ENCODE results near the gene SSBP3.
A peak's percentile ranks its signal among the peaks of the same experiment; 100 is the strongest.

SSBP3 gene

GRCh38 chr1:54266908-54267307, 139.3 kb downstream of the SSBP3 start:
- no peak for DNase-seq (ENCODE audit: low spot score)

DNA sequence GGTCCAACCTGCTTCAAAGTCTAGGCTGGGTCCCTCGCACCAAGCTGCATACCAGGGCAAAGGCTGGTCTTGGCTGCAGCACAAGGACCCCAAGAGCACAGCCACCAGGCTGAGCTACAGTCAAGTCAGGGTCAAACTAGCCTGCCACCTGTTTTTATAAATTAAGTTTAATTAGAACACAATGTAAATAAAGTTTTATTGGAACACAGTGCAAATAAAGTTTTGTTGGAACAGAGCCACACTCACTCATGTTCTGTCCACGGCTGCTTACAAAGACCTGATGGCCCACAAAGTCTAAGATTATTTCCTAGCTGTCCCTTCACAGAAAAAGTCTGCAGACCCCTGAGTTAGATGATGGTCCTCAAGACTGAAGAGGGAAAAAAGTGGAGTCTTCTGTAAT, 140.0 kb downstream of the SSBP3 start:
- no peak for DNase-seq (ENCODE audit: low spot score)

- no peak for DNase-seq (ENCODE audit: low spot score)
Measured at GRCh38 chr1:54265659-54266058, 140.5 kb downstream of the SSBP3 start.

DNA sequence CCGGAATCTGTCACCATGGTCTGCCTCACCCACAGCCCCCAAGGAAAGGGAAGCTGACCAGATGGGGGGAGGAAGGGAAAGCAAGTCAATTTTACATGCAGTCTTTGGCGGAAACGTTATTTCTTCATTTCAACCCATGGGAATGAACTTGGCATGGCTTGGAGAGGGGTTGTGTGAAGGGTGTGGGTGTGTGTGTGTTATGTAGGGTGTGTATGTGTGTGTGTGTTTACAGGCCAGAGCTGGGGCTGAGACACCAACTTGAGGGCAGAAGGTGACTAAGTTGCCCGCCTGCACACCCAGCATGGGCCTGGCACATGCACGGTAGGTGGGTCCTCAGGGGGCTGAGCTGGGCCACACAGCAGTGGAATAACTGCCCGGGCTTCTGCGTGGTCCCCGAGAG, 141.1 kb downstream of the SSBP3 start:
- no peak for DNase-seq (ENCODE audit: low spot score)

- DNase-seq (ENCODE audit: low spot score), result no peak
Measured at GRCh38 chr1:54263601-54264226, 142.5 kb downstream of the SSBP3 start.

DNA sequence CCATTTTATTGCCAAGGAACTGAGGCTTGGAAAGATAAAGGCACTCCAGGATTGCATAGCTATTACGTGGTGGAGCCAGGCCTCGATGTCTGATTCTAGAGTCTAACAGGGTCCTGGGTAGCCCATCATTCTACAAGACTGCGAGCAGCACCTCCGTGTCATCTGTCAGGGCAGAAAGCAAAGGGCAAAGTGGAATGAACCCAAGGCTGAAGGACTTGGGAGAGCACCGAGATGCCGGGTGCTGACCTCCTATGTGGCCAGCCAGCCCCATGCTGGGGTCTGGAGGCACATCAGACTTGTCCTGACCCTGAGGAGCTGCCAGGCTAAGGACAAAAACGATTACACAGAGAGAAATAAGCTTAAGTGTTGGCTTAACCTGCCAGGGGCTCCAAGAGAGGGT, 143.9 kb downstream of the SSBP3 start:
- DNase-seq (ENCODE audit: low spot score), result no peak

GRCh38 chr1:54260810-54261209, 145.4 kb downstream of the SSBP3 start:
- no peak for DNase-seq (ENCODE audit: low spot score)

DNA sequence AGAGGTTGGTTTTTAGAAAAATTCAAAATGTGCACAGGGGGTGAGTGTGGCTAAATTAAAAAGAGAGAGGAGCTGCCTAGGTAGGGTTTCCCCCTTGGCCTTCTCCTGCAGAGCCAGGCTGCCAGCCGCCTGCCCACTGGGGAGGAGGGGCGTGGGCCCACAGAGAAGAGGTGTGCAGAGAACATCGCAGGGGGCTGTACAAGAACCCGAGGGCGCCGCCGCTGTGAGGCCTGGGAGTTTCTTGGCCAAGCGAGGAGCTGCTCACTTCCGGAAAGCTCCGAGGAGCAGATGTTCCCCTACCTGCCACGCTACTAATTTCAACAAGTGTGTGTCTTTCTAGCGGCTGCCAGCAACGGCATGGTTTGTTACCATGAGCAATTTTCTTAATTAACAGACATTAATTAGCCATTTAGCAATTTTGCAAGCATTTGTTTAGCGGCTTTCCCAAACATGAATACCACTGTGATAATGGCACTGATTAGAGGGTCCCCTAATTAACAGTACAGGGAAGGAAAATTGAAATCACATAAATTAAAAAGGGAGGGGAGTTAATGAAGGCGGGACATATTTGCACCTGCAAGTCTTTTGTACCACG, 146.6 kb downstream of the SSBP3 start:
- no peak for DNase-seq (ENCODE audit: low spot score)

DNA sequence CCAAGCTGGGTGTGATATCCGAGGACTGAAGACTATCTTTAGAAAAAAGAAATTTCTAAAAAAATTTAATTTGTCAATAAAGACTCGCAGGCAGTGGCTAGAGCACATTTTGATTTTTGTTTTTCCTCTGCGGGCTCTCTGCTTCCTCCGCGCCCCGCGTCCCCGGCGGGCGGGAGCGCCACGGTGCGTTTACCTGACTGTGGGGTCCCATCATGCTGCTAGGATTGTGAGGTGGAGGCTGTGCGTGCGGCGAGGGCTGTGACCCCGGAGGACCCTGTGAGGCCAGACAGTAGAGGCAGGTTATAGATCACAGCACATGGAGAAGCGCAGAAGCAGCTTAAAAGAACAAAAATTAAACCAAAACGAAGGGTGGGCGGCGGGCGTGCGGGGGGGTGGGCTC, 148.3 kb downstream of the SSBP3 start:
- DNase-seq (ENCODE audit: low spot score), result no peak

- DNase-seq (ENCODE audit: low spot score), result no peak
Measured at GRCh38 chr1:54257346-54257620, 148.9 kb downstream of the SSBP3 start.

GRCh38 chr1:54256522-54257345, 149.5 kb downstream of the SSBP3 start:
- DNase-seq (ENCODE audit: low spot score), result no peak

DNA sequence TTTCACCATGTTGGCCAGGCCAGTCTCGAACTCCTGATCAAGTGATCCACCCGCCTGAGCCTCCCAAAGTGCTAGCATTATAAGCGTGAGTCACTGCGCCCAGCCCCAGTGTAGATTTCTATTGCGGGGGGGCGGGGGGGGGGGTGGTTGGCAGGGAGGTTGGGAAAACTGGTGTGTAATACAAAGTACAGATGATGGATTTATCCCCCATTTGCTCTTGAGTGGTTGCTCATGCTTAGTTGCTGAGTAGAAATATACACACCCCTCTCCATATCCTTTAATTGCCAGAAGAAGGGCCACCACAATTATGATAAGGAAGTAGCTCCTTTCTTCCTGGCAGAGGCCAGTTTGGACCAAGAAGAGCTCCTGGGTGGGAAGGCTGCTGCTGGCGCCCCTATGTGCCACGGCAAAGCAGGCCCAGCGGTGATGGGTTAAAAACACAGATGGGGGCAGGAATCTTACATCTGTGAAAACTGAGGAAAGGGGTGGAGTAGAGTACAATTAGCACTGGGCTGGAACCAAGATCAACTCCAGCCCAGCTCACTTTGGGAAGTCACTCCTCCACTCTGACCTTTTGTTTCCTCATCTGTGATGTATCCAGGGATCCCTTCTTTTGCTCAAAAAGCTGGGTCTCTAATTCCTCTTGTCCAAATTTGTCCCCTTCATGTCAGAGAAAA, 151.0 kb downstream of the SSBP3 start:
- DNase-seq (ENCODE audit: low spot score), result peak; percentile 56

DNA sequence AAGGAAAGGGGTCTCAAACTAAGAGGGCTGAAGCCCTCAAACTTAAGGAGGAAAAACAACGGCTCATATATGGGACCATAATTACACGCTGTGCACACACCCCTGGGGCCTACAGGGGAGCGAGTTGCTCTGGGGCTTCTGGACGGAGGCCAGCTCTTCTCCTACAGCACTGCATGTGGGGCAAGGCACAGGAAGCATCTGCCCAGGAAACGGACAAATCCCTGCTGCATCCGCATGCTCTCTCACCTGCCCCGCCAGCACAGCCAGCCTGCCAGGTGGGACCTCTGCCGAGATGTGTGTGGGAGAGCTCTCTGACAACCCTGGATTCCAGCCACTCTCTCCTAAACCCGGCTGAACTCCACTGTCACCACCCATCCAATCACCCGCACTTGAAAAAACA, 152.1 kb downstream of the SSBP3 start:
- no peak for DNase-seq (ENCODE audit: low spot score)

DNA sequence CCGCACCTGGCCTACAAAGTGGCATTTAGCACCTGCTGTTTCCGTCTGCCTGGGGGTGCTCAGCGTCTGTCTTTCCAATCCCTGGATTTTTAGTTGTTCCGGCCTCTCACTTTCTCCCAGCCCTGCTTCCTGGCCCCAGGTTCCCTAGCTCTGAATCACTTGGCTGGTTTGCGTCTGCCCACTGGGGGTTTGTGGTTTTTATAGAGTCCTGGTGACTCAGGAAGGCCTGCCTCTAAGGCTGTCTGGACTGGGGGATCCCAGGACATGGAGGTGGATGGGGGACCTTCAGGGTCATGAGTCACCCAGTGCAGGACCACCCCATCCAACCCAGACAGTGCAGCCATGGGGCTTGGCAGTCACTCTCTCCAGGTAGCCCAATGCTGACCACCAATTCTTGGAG, 152.7 kb downstream of the SSBP3 start:
- peak; percentile 94 for DNase-seq (ENCODE audit: low spot score)

GRCh38 chr1:54252371-54252936, 153.7 kb downstream of the SSBP3 start:
- DNase-seq (ENCODE audit: low spot score), result no peak

GRCh38 chr1:54250670-54251069, 155.5 kb downstream of the SSBP3 start:
- no peak for DNase-seq (ENCODE audit: low spot score)

DNA sequence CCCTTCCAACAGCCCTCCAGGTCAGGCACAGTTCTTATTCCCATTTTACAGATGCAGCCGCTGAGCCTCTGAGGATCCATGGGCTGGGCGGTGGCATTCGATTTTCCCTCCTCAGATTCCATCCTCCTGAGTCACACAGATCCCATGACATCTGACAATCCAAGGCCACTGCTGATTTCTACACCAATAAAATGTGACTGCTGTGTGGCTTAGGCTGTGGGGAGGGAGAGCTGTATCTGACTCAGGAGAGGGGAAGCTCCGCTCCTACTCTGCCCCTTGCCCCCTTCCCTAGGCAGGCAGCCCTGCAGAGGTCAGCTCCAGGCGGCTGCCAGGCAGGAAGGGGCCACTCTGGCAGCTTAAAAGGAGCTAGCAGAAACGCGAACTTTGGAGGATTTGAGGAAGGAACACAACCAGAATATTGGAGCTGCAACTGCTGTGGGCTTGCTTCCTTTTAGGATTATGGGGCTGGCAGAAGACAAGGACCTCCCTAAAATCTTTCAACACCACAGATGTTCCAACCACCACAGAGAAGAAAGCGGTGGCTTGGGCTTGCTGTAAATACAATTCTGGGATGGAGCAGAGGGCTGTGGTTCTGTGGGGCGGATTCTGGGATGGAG, 156.3 kb downstream of the SSBP3 start:
- peak; percentile 86 for DNase-seq (ENCODE audit: low spot score)

GRCh38 chr1:54248966-54249365, 157.2 kb downstream of the SSBP3 start:
- no peak for DNase-seq (ENCODE audit: low spot score)

DNA sequence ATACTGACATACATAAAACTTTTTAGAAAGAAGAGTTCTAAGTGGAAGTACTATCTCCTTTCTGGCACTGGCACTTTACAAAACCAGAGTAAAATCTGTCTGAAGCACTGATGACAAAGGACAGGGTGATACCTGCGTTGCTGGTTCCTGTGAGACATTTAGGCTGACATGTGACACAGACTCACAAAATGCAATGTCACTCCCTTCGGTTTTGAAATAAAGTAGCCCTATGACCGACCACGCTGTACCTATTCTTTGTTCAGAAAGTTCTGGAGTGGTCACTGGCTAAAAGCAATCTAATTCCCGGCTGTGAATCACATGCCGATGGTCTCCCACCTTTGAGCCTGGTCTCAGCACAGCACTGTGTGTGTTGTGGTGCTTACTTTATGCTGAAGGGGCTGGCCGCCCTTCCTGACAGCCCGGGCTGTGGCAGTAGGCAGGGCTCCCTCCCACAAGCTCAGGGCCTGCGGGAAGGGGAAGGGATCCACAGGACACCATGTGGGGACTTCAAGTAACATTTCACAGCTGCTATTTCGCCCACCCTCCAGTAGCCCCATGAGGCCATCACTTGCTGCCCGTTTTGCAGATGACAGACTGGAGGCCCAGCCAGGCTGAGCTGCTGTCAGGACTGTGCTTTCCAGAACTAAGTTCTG, 158.2 kb downstream of the SSBP3 start:
- no peak for DNase-seq (ENCODE audit: low spot score)

GRCh38 chr1:54246116-54246721, 160.0 kb downstream of the SSBP3 start:
- no peak for DNase-seq (ENCODE audit: low spot score)

GRCh38 chr1:54245501-54245900, 160.7 kb downstream of the SSBP3 start:
- no peak for DNase-seq (ENCODE audit: low spot score)

Data from AG08396 (cell line).